Neural cell (in vitro differentiated cells): ENCODE measurements around the gene CUBN.

ENCODE experiments used
- EP300 ChIP-seq: fragments of 450-650 bp; conservative IDR thresholded peaks from 2 replicates; pipeline ENCODE4 v1.6.1; 2014; ENCODE audit warnings: antibody characterized with exemption, mild to moderate bottlenecking, moderate library complexity; ENCODE audit not compliant: poor library complexity, severe bottlenecking
- EZH2 ChIP-seq: fragments of 200-600, 300-800 bp; shearing (Covaris generic), sonication (generic); IDR thresholded peaks from 2 replicates; pipeline ENCODE4 v1.6.1; 2014; ENCODE audit warnings: antibody characterized with exemption, low read length, borderline replicate concordance, mild to moderate bottlenecking; ENCODE audit not compliant: insufficient read depth, poor library complexity, severe bottlenecking
- REST ChIP-seq: IDR thresholded peaks from 2 replicates; pipeline ENCODE4 v1.6.1; 2012; ENCODE audit warnings: borderline replicate concordance
- TF ChIP-seq, protein P1 (sequence below): fragments of 450-650 bp; IDR thresholded peaks from 2 replicates; pipeline ENCODE4 v1.5.1; 2014; ENCODE audit warnings: antibody characterized with exemption, mild to moderate bottlenecking, moderate library complexity; ENCODE audit not compliant: poor library complexity, severe bottlenecking

DNA sequence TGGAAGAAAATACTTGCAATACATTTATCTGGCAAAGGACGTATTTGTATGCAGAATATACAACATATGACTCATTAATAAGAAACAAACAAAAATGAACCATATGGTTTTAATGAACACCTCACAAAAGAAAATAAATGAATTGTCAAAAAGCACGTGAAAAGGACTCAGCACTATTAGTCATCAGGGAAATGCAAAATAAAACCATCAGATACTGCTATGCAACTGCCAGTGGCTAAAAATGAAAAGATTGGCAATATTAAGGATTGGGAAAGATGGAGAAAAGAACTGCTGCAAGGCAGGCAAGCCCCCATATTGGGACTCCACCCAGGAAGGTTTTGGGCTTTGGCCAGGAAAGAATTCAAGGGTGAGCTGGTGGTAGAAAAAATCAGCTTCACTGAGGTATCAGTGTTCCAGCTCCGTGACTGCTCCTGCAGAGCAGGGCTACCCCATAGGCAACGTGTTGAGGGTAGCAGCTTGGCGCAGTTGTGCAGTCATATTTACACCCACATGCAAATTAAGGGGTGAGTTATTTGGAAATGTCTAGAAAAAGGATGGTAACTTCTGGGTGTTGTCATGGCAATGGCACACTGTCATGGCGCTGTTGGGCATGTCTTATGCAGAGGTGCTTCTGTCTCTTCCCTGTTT lies 72.7 kb downstream of the CUBN start:
- TF ChIP-seq, protein P1, sequence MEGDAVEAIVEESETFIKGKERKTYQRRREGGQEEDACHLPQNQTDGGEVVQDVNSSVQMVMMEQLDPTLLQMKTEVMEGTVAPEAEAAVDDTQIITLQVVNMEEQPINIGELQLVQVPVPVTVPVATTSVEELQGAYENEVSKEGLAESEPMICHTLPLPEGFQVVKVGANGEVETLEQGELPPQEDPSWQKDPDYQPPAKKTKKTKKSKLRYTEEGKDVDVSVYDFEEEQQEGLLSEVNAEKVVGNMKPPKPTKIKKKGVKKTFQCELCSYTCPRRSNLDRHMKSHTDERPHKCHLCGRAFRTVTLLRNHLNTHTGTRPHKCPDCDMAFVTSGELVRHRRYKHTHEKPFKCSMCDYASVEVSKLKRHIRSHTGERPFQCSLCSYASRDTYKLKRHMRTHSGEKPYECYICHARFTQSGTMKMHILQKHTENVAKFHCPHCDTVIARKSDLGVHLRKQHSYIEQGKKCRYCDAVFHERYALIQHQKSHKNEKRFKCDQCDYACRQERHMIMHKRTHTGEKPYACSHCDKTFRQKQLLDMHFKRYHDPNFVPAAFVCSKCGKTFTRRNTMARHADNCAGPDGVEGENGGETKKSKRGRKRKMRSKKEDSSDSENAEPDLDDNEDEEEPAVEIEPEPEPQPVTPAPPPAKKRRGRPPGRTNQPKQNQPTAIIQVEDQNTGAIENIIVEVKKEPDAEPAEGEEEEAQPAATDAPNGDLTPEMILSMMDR: no peak
- no peak for TF ChIP-seq EZH2
- TF ChIP-seq REST: no peak
- no peak for TF ChIP-seq EP300
